MM.1S (cell line): ENCODE measurements around the gene PCDH9.

Experiments
- CTCF ChIP-seq: fragments of 300-600 bp; sonication (generic); IDR thresholded peaks from 2 replicates; pipeline ENCODE4 v1.5.1; 2016; ENCODE audit warnings: antibody characterized with exemption, low read length, mixed read lengths
- EZH2 ChIP-seq: fragments of 300-600 bp; sonication (generic); optimal IDR thresholded peaks from 2 replicates; pipeline ENCODE3; 2017; ENCODE audit warnings: low read depth, mild to moderate bottlenecking, antibody characterized with exemption, low read length, mixed read lengths

GRCh38 chr13:66842766-66843165 is 387.4 kb downstream of the PCDH9 start:
- TF ChIP-seq CTCF, result no peak
- TF ChIP-seq EZH2, result no peak
